ENCODE data around the gene MAML1. TPM values are rescaled to one million over a fixed set of nuclear protein-coding genes. Genes with fewer than 3 reads are reported as not detected.

Gene MAML1
- total RNA-seq, 1 experiment from 2014 or later = 25.1 TPM

- H3K36me3 ChIP-seq = peaks cover 41% of the 10 kb centered on the region
- no peaks in the 10 kb centered on the region for H3K27me3 ChIP-seq
- peaks cover 7% of the 10 kb centered on the region; the same call in 1 of the 2 replicates for H3K4me1 ChIP-seq
- H3K4me3 ChIP-seq = no peak overlapping the region
- H3K9me3 ChIP-seq (replicated peaks) = no peaks in the 10 kb centered on the region
- no peak overlapping the region for H3K27ac ChIP-seq
- no peak for DNase-seq
These were observed 67.0 kb downstream of the MAML1 start for GRCh38 chr5:179799644-179799973.

GRCh38 chr5:179800071-179800695 is 67.6 kb downstream of the MAML1 start:
- H3K27me3 ChIP-seq = no peaks in the 10 kb centered on the region
- H3K36me3 ChIP-seq = peaks cover 41% of the 10 kb centered on the region
- H3K27ac ChIP-seq = no peak overlapping the region
- H3K9me3 ChIP-seq (replicated peaks) = no peaks in the 10 kb centered on the region
- DNase-seq = no peak
- no peak overlapping the region for H3K4me3 ChIP-seq
- peaks cover 7% of the 10 kb centered on the region; the same call in 1 of the 2 replicates for H3K4me1 ChIP-seq

GRCh38 chr5:179800696-179801201 is 68.1 kb downstream of the MAML1 start:
- Histone ChIP-seq H3K4me3 (no peak overlapping the region), H3K27me3 (no peaks in the 10 kb centered on the region), H3K36me3 (peaks cover 41% of the 10 kb centered on the region), H3K4me1 (peaks cover 7% of the 10 kb centered on the region; the same call in 1 of the 2 replicates), H3K27ac (no peak overlapping the region), H3K9me3 (replicated peaks) (no peaks in the 10 kb centered on the region)
- DNase-seq = no peak

- H3K27ac ChIP-seq = no peak overlapping the region
- H3K4me1 ChIP-seq = peaks cover 7% of the 10 kb centered on the region; the same call in 1 of the 2 replicates
- H3K36me3 ChIP-seq = peaks cover 41% of the 10 kb centered on the region
- no peaks in the 10 kb centered on the region for H3K9me3 ChIP-seq (replicated peaks)
- no peak for DNase-seq
- H3K4me3 ChIP-seq = no peak overlapping the region
- no peaks in the 10 kb centered on the region for H3K27me3 ChIP-seq
These were observed 68.9 kb downstream of the MAML1 start for GRCh38 chr5:179801304-179802206.

- DNase-seq = no peak
- no peaks in the 10 kb centered on the region for H3K9me3 ChIP-seq (replicated peaks)
- no peaks in the 10 kb centered on the region for H3K27me3 ChIP-seq
- peaks cover 7% of the 10 kb centered on the region; the same call in 1 of the 2 replicates for H3K4me1 ChIP-seq
- peaks cover 33% of the 10 kb centered on the region for H3K36me3 ChIP-seq
- no peak overlapping the region for H3K27ac ChIP-seq
- H3K4me3 ChIP-seq = no peak overlapping the region
These were observed 69.7 kb downstream of the MAML1 start for GRCh38 chr5:179802207-179802883.

- Histone ChIP-seq H3K27me3 (no peaks in the 10 kb centered on the region), H3K9me3 (replicated peaks) (no peaks in the 10 kb centered on the region), H3K27ac (no peak overlapping the region), H3K4me3 (no peak overlapping the region), H3K36me3 (peaks cover 29% of the 10 kb centered on the region), H3K4me1 (peaks cover 7% of the 10 kb centered on the region; the same call in 1 of the 2 replicates)
- DNase-seq = peak in 1 of 2 experiments; percentile 38
These were observed 70.4 kb downstream of the MAML1 start for GRCh38 chr5:179802950-179803562.

- H3K36me3 ChIP-seq = peaks cover 20% of the 10 kb centered on the region
- DNase-seq = no peak
- H3K27ac ChIP-seq = no peak overlapping the region
- H3K4me3 ChIP-seq = no peak overlapping the region
- peaks cover 11% of the 10 kb centered on the region; the same call in 1 of the 2 replicates for H3K4me1 ChIP-seq
- H3K27me3 ChIP-seq = no peaks in the 10 kb centered on the region
- H3K9me3 ChIP-seq (replicated peaks) = no peaks in the 10 kb centered on the region
These were observed 71.3 kb downstream of the MAML1 start for GRCh38 chr5:179803651-179804554.

GRCh38 chr5:179804555-179804947 is 71.9 kb downstream of the MAML1 start:
- Histone ChIP-seq H3K27ac (no peak overlapping the region), H3K36me3 (peaks cover 14% of the 10 kb centered on the region), H3K4me3 (no peak overlapping the region), H3K9me3 (replicated peaks) (no peaks in the 10 kb centered on the region), H3K4me1 (peaks cover 11% of the 10 kb centered on the region; the same call in 1 of the 2 replicates), H3K27me3 (no peaks in the 10 kb centered on the region)
- no peak for DNase-seq

GRCh38 chr5:179805070-179805528 is 72.5 kb downstream of the MAML1 start:
- peaks cover 9% of the 10 kb centered on the region for H3K36me3 ChIP-seq

GRCh38 chr5:179805529-179806249 is 73.1 kb downstream of the MAML1 start:
- DNase-seq = peak in 1 of 2 experiments; percentile 52
- peaks cover 11% of the 10 kb centered on the region; the same call in 1 of the 2 replicates for H3K4me1 ChIP-seq
- peak overlapping the region; percentile 48; the same call in 1 of the 2 replicates for H3K27ac ChIP-seq

More at GRCh38 chr5:179805070-179805528, 72.5 kb downstream of the MAML1 start:
- peak overlapping the region; percentile 97 for H3K4me3 ChIP-seq
- H3K27me3 ChIP-seq = no peaks in the 10 kb centered on the region
- H3K4me1 ChIP-seq = peaks cover 11% of the 10 kb centered on the region; the same call in 1 of the 2 replicates
- H3K9me3 ChIP-seq (replicated peaks) = no peaks in the 10 kb centered on the region
- no peak for DNase-seq
- peak overlapping the region; percentile 48; the same call in 1 of the 2 replicates for H3K27ac ChIP-seq

GRCh38 chr5:179806250-179807048 is 73.8 kb downstream of the MAML1 start, which contains the start of gene MGAT4B:
MGAT4B (minus strand) TSS chr5:179806866; CDS start chr5:179806583, 283 bp downstream.
- Histone ChIP-seq H3K4me1 (peaks cover 14% of the 10 kb centered on the region; the same call in 1 of the 2 replicates), H3K9me3 (replicated peaks) (no peaks in the 10 kb centered on the region), H3K4me3 (peak within 1 kb of the TSS; percentile 97), H3K27me3 (no peaks in the 10 kb centered on the region), H3K27ac (peak within 1 kb of the TSS; percentile 79), H3K36me3 (peaks cover 10% of the 10 kb centered on the region)
- DNase-seq = peak; percentile 51 to 72

More at GRCh38 chr5:179805529-179806249, 73.1 kb downstream of the MAML1 start:
- H3K9me3 ChIP-seq (replicated peaks) = no peaks in the 10 kb centered on the region
- H3K27me3 ChIP-seq = no peaks in the 10 kb centered on the region
- peak overlapping the region; percentile 97 for H3K4me3 ChIP-seq
- peaks cover 9% of the 10 kb centered on the region for H3K36me3 ChIP-seq

Measured in SJCRH30 (cell line).